ENCODE results near the gene OPA1.

GRCh38 chr3:193688834-193689714 lies 96.1 kb downstream of the OPA1 start:
- no peak for TF ChIP-seq CTCF (IDR thresholded peaks at IDR 0.05; ENCODE audit: low read depth, low read length, missing input control)
- TF ChIP-seq FOXA2 (IDR thresholded peaks at IDR 0.05), result no peak
- no peak for TF ChIP-seq FOXA1 (IDR thresholded peaks at IDR 0.05)
